HG02885 (cell line): ENCODE data around the gene SPATC1L.
"Not testable (repeated sequence)": the region's sequence is repeated elsewhere in the genome, so short reads cannot be mapped to it uniquely, and the experiment has no call there.

Source experiments
- ATAC-seq: cut with Tn5 transposase; IDR thresholded peaks from one replicate; pipeline ENCODE4 v1.9.1; 2021; ENCODE audit warnings: mild to moderate bottlenecking; ENCODE audit not compliant: unreplicated experiment, poor library complexity

Gene SPATC1L

GRCh38 chr21:46183910-46184624 is at the start of gene SPATC1L:
SPATC1L (minus strand) TSS chr21:46184459; CDS start chr21:46182816, 1,643 bp downstream.
- peak; percentile 55 for ATAC-seq

DNA sequence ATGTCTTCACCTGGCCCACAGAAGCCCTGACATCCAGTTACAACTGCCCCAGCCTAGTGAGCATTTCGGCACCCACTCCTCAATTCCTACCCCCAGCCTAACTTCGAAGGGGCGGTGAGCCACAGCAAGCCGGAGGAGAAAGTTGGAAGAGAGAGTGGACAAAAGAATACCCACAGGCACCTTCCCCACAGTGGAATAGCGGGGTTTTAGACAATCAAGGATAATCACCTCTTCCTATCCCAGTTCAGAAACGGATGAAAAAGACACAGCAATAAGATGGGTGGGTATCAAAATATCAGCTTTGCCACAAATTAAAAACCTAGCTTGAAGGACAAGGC is 45.6 kb upstream of the SPATC1L start:
- no peak for ATAC-seq

GRCh38 chr21:46229133-46229922 is 45.1 kb upstream of the SPATC1L start:
- ATAC-seq, result peak; percentile 26

DNA sequence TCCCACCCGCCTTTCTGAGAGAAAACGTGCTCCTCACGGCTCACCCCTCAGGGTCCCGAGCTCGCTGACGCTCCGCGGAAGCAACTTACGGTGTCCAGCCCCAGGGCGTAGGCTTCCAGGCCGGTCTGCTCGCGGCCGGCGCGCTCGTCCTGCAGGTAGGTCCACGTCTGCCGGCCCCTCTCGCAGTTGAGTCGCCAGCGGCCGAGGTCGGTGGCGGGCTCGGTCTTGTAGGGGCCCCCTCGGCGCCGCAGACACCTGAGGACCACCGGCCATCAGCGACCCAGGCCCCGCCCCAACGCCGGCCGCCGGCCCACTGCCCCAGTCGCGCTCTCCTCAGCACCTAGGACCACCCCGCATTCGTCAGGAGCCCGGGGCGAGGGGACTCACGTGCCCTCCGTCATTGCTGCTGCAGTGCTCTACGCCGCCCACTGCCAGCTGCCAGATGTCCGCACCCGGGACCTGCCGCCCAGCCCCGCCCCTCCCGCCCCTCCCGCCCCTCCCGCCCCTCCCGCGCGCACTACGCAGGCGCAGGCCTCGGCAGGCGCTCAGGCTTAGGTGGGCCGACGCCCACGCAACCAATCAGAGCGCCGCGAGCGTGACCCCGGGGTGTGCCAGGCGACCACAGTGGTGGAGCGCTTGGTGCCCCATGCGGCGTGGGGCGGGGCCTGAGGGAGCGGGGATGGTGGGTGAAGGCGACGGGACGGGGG is 44.2 kb upstream of the SPATC1L start, which contains the start of gene LSS:
Gene LSS (minus strand): TSS at position 430 of the 707 bp plus-strand sequence. CDS start 29 bp downstream, at position 401.
- peak; percentile 89 for ATAC-seq

DNA sequence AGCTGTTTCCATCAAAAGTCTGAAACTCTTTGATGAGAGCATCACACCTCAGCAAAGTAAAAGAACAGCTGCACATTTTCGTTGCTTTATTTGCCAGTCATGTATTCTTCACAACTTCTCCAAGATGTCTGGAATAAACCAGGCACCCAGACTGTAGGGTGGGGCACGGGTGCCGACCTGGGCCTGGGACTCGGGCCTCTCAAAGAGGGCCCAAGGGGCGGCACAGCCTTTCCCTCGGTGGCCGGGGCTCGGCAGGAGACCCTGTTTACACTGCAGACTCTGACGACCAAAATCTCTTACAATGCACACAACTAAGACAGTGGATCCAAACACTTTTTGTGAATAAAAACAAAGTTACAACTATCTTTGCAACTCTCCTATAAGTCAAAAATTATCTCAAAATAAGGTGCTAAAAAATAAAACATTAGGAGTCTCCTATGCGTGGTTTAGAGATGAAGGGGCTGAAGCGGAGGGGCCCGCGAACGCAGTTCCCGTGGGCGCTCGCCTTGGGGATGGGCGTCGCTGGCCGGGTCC is 43.6 kb upstream of the SPATC1L start:
- ATAC-seq, result no peak

DNA sequence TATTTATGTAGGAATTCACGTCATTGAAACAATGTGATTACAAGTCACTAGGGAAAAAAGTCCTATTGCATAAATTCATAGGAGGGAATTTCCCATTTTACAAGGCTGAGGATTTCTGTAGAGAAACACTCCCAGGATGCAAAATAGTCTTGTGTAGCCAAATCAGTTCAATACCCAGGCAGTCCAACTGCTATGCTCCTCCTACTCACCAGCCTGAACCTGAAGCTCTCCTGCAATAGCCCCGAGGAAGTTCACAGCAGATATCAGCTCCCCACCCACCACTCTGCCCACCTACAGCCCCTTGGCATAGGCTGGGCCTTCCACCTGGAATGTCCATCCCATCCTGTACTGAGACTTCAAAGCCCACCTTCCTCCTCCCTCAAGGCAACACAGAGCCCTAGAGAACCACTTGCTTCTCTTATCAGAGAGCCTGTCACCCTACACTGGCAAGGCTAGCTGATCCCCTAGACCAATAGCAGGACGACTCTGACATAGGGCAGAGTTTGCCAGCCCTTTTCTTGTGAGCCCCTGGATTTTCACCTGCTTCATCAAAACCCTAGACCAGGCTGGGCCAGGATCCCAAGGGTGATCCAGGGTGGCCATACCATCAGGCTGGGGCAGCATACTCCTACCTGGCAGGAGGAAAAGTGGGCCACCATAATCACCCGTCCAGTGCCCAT is 42.8 kb upstream of the SPATC1L start:
- no peak for ATAC-seq

DNA sequence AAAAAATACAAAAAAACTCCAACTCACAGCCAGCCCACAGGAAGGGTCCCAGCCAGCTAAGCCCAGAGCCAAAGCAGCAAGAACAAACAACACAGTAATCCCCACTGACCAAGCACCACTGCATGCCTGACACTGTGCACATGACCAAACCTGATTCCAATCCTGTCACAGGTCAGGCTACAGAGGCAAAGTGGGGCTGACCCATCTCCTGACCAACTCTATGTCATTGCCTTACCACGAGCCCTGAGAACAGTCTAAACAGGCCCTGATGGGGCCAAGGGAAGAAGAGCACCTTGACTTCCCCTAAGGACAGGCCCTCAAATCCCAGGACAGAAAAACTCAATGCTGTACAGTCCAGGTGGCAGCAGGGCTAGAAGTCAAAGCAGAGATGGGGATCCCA is 41.9 kb upstream of the SPATC1L start:
- no peak for ATAC-seq

DNA sequence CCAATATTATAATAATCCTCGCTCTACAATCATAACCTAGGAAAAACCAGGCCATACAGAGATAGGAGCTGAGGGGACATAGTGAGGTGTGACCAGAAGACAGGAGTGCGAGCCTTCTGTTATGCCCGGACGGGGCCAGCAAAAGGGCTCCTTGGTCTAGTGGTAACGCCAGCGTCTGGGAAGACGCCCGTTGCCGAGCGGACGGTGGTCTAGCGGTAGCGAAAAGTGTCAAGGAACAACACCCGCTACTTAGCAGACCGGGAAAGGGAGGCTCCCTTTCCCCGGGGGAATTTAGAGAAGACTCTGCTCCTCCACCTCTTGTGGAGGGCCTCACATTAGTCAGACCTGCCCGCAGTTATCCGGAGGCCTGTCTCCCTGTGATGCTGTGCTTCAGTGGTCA is 39.4 kb upstream of the SPATC1L start:
- not testable (repeated sequence) for ATAC-seq

- no peak for ATAC-seq
Observed at GRCh38 chr21:46223217-46223616, 39.0 kb upstream of the SPATC1L start.

DNA sequence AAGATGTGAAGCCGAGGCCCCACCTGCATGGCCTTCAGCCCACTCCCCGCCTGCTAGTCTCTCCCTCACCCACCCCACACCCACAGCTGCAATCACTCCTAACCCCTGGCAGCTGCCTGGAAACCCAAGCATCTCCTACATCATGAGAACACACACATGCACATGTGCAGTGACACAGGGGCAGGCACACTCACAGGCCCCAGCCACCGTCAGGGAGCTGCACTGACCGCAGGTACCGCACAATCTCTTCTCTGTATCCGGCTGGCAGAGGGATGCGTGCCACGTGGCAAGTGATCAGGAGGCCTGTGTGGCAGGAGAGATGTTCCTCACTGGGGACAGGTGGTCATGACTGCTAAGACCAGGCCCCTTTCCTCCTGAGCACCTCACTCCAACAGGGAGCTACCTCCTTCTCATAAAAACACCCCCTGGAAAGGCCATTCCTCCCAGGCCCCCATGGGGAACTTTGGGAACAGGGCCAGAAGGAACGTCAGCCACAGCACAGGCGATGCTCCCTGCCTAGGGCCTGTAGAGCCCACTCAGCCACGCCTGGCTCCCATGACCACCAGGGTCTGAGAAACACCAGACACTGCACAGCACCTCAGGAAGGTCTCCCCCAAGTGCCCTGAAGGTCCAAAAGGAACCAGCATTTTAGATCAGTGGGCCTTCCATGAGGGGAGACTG is 38.3 kb upstream of the SPATC1L start:
- ATAC-seq, result no peak

DNA sequence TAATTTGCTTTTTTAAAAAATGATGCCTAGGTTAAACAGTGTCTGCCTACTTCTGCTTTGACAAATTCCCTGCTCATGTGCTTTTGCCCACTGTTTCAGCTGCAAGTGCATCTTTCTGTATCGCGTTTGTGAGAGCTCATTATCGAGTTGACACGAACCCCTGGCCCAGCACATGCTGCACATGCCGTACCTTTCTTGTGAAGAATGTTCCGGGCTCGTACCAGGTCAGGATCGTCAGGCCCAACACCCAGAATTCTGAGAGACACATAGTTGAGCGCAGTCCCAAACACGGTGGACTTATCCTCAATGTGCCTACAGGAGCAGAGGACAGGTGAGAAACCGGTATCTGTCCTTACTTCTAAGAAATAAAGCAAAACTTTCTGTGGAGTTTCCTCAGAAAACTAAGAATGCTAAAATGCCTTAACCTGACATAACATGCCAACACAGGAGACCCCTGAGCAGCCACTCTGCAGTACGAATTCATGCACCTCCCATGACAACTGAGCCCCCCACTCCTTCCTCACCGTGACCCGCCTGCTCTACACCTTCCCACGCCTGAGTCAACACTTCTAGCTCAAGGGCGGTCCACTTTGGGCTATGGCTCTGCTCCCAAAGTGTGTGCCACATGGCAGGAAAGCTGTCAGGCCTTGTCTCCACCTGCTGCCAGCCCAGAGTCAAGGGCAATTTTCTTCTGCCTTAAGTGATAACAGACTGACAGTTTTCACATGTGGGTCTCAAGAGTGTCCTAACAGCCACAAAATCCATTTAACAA is 37.6 kb upstream of the SPATC1L start:
- ATAC-seq, result no peak

GRCh38 chr21:46220847-46221246 is 36.6 kb upstream of the SPATC1L start:
- no peak for ATAC-seq

DNA sequence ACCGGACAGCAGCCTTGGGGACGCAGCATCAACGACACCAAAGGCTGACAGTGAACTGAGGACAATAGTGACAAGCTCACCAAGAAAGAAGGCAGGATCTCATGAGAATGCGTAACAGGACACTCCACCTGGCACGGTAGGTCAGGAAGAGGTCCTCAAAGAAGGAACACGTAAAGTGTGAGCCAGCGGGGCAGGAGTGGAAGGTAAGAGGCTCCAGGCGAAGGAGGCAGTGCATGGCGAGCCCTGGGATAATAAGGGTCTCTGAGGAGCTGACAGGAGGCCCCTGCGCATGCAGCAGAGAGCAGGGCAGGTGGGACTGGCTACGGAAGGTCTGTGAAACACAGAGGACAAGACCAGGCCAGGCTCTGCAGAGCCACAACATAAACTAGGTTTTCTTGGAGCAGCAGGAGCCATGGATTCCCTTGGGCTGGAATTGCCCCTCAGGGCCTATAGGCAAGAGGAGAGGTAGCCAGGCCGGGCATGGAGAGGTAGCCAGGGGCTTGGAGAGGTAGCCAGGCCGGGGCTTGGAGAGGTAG is 36.1 kb upstream of the SPATC1L start:
- no peak for ATAC-seq

DNA sequence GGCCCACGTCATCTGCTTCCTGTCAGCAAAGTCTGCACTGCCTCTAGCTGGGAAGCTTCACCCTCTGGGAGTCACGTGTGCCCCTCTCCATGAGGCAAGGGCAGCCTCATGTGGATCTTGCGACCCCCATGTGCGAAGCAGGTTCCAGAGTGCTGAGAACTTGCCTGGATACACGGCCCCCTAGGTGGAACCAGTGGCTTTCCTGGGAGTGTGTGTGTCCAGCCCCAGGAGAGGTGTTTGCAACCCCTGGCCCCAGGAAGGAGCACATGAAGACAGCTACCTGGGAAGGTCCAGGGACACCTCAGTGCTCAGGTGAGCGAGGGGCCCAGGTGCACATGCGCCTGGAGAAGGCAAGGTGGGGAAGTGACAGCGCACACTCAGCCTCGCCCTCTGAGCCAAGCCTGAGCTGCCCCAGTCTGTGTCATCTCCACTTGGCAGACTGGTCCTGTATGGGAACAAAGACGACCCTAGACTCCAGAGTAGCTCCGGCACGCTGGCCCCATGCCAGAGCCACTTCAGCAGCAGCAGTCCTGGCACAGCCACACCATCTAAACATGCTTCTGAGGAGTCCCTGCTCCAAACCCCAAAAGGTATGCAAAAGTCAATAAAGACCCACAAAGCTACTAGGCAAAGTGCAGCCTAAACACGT is 35.5 kb upstream of the SPATC1L start:
- no peak for ATAC-seq

DNA sequence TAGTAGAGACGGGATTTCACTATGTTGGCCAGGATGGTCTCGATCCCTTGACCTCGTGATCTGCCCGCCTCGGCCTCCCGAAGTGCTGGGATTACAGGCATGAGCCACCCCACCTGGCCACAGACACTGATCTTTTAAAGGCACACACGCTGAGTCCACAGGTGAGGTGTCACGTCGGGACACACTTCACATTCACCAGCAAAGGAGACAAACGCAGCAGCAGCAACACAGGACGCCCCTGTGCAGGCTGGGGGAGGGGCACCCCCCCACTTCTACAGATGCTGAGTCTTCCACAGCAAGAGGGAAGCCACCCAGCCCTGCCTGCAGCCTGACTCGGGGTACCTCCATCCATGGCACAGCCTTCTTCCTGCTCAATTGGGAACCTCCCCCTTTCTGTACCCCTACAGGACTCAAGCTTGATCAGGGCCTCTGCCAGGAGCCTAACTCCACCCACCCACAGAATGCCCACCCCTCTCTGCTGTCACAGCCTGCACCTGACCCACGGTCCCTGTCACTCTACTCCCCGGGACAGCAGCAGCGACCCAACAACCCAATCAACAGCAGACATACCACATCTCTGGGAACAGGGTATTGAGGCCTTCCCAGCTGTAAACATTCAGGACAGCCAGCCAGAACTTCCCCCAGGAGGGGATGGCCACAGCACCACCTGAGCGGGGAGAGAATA is 34.8 kb upstream of the SPATC1L start:
- ATAC-seq, result no peak

- ATAC-seq, result no peak
Observed at GRCh38 chr21:46217511-46218196, 33.4 kb upstream of the SPATC1L start.

- ATAC-seq, result no peak
Observed at GRCh38 chr21:46216132-46216747, 32.0 kb upstream of the SPATC1L start.
